ENCODE results near the gene PRM3.

- TF ChIP-seq TAF1 (conservative IDR thresholded peaks at IDR 0.05), result no peak
- TF ChIP-seq SP1 (IDR thresholded peaks at IDR 0.05), result no peak
- no peak for TF ChIP-seq JUND (IDR thresholded peaks at IDR 0.05)
- no peak for TF ChIP-seq CTCF (IDR thresholded peaks at IDR 0.05; ENCODE audit: low read depth, low read length, missing input control)
- no peak for TF ChIP-seq RAD21 (IDR thresholded peaks at IDR 0.05)
- TF ChIP-seq MAX (IDR thresholded peaks at IDR 0.05), result no peak
Observed at GRCh38 chr16:11253009-11253994, 20.1 kb downstream of the PRM3 start.
